Measurements from ENCODE around the gene DOCK9.

Gene DOCK9

GRCh38 chr13:98945863-98946605, 31.8 kb downstream of the DOCK9 start:
- no peak for DNase-seq (ENCODE audit: low spot score)

DNA sequence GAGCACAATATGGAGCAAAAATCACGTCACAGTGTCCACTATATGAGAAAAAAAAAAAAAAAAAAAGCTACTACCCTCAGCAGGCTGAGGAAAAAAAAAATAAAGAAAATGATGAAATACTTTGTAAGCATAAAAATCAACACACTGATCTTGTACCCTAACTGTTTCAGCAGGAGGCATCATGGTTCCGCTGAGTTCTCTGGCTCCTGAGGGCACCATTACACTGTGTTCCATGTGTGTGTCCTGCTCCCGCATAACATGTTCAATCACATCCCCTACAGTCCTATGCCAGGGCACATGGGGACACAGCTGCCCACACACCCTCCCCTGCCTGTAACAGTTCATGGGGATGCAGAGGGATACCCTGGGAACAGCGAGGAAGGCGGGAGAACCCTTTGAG, 33.5 kb downstream of the DOCK9 start:
- DNase-seq (ENCODE audit: low spot score): no peak

DNA sequence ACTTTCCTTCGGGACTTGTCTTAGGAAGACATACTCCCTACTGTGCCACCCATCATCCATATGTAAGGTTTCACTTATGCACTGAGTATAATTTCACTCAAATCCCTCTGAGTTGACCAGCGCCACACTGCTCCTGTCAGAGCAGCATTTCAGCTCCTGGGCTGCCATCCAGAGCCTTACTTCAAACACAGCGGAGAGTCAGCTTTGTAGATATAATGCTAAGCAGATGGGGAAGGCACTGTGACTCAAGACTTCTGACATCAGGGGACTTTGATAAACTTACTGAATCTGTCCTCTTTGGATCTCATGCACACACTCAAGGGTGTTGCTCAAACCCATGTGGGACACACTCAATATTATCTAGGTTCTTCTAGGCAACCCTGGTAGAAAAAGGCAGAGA, 34.9 kb downstream of the DOCK9 start:
- DNase-seq (ENCODE audit: low spot score): no peak

DNA sequence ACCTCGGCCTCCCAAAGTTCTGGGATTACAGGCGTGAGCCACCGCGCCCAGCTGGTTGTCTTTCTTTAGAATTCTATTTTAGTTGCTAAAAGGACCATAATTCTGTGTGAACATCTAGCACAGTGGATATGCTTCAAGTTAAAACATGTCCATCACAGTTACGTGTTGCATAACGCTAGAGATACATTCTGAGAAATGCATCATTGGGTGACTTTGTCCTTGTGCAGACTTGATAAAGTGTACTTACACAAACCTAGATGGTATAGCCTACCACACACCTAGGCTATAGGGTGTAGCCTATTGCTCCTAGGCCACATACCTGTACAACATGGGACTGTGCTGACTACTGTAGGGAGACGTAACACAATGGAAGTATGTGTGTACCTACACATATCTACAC, 35.4 kb downstream of the DOCK9 start:
- DNase-seq (ENCODE audit: low spot score): no peak

GRCh38 chr13:98941536-98941935, 36.3 kb downstream of the DOCK9 start:
- DNase-seq (ENCODE audit: low spot score): no peak

GRCh38 chr13:98941126-98941525, 36.7 kb downstream of the DOCK9 start:
- no peak for DNase-seq (ENCODE audit: low spot score)

DNA sequence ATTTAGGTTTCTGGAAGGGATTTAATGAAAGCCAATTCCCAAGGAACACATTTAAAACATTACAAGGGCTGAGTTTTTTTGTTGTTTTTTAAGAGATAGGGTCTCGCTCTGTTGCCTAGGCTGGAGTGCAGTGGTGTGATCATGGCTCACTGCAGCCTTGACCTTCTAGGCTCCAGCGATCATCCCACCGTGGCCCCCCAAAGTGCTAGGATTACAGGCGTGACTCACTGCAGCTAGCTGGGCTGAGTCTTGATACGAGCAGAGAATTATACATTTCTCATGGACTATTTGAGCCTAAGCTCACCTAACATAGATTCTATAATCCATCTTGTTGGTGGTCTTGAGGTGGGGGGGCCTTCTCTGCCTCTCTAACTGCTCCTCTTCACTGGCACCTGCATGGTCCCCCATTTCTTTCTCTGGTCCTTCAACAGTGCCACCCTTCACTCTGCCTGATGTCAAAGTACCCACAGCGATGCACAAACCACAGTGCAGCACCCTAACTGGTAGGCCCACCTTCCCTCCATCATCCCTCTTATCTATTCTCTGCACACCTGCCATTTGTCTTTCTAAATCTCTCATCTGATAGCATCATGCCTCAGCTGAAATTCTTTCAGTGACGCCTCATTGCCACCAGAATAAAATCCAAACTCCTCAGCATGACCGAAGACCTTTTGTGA, 37.4 kb downstream of the DOCK9 start:
- DNase-seq (ENCODE audit: low spot score): no peak

GRCh38 chr13:98939660-98940191, 38.1 kb downstream of the DOCK9 start:
- DNase-seq (ENCODE audit: low spot score): no peak

DNA sequence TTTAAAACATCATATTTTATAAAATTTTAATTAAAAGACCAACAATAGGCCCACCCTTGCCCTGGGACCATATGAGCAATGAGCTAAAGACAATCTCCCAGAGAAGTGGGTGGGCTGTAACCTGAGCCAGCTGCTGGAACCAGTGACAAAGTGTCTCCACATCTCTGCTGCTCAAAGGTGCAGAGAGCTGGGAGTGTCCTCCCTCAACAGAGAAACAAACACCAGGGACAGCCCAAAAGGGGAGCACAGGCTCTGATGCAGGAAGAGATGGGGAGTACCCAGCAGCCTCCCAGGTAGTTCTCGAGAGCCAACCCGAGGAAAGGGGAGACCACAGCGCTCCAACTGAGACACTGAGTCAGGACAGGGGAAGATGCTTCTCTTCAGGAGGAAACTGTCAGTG, 39.1 kb downstream of the DOCK9 start:
- no peak for DNase-seq (ENCODE audit: low spot score)

DNA sequence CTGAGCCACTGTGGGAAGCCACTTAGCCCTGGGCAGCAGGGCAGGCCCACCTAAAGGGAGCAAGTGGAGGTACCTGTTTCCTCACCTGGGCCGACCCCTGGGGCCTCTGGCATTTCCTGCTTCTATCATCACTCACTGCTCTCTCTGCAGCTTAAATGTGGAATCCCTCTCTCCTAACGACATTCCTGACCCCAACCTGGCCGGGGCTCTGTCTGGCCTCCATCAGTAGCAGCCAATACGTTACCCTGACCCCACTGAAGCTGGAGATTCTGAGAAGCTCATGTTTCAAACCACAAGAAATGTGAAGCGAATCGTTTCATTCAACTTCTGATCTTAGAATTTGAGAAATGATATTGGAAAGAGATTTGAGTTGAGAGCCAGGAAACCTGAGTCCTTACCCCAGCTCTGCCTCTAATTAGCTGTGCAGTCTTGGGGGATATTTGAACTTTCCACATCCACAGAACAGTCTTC, 39.9 kb downstream of the DOCK9 start:
- DNase-seq (ENCODE audit: low spot score): no peak

GRCh38 chr13:98934243-98934642, 43.6 kb downstream of the DOCK9 start:
- DNase-seq (ENCODE audit: low spot score): no peak

DNA sequence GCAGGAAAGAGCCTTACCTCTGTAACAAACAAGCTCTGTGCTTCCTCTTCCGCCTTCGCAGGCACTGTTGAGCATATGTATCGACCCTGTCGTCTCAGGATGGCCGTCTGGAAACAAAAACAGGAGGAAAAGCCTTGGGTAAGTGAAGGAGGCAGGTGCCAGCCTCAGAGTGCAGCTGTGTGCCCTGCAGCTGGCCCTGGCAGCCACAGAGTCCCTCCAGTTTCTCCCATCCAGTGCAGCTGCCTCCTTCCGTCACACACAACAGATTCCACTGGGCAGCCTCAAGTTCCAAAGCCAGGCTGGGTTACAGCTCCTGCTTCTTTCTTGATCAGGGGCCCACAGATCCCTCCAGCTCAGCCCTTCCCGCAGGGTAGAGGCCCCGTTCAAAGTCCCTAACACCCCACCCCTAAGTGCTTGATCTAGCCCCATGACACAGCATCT, 47.7 kb downstream of the DOCK9 start:
- no peak for DNase-seq (ENCODE audit: low spot score)

- no peak for DNase-seq (ENCODE audit: low spot score)
These were observed 49.6 kb downstream of the DOCK9 start for GRCh38 chr13:98927951-98928927.

- DNase-seq (ENCODE audit: low spot score): no peak
These were observed 51.9 kb downstream of the DOCK9 start for GRCh38 chr13:98925949-98926348.

- DNase-seq (ENCODE audit: low spot score): no peak
These were observed 54.0 kb downstream of the DOCK9 start for GRCh38 chr13:98923641-98924397.

DNA sequence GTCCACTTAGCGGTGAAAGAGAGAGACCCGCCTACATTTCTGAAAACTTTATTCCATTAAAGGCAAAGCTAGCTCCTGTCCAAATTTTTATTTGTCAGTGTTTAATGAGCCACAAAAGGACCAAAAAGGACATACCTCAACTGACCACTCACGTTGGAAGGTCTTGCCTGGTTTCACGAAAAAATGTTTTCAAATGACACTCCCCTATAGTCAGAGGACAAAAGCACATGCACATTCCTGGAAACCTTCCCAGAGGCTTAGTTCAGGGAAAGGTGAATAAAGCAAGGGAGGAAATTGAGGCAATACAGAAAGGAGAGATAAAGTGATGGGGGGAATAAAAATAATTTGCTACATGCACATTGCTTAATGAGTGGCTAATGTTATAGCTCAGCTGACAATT, 55.6 kb downstream of the DOCK9 start:
- DNase-seq (ENCODE audit: low spot score): no peak

- no peak for DNase-seq (ENCODE audit: low spot score)
These were observed 56.1 kb downstream of the DOCK9 start for GRCh38 chr13:98921786-98922185.

DNA sequence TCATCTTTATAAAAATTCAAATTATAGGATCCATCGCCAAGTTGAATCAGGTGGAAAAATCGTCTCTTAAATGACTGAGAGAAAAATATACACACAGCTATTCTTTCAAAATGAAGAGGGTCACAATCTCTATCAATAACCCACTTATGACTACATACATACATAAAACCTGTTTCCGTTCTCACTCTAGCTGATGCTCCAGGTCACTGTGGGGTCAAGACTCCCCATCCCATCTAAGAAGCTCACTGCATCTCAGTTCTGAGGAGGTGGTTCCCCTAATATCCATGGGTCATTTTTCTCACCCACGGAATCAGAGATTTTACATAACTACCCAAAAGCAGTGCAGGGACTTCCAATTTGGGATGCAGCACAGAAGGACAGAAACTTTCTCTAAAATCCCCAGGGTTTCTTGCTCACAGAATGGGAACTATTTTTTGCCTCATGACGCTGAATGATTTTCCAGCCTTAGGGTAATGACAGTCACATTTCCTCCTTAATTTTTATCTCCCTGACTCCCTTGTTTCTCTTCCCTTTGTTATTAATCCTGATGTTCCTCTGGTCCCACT, 56.8 kb downstream of the DOCK9 start:
- no peak for DNase-seq (ENCODE audit: low spot score)

GRCh38 chr13:98919566-98919965, 58.3 kb downstream of the DOCK9 start:
- no peak for DNase-seq (ENCODE audit: low spot score)

- DNase-seq (ENCODE audit: low spot score): no peak
These were observed 59.1 kb downstream of the DOCK9 start for GRCh38 chr13:98918771-98919170.

- DNase-seq (ENCODE audit: low spot score): no peak
These were observed 60.7 kb downstream of the DOCK9 start for GRCh38 chr13:98917116-98917515.
